Body of pancreas (tissue), 4 donors: ENCODE results near the gene RPP30. TPM values are rescaled to one million over a fixed set of nuclear protein-coding genes. Genes with fewer than 3 reads are reported as not detected.

Source experiments
- ATAC-seq: fragments of 150-250 bp; one replicate; pipeline ENCODE4 v1.9.1; 2016
- DNase-seq, 4 donors: peaks; one replicate each; pipeline ENCODE4 v3.0.0-alpha.2; 2019
- H3K27ac ChIP-seq, 4 donors: fragments of 200-600 bp; sonication (generic); 1 replicate in 3 of 4; 2 replicates in 1 of 4; pipeline versions ENCODE4 v1.5.1 to v1.6.1; 2016 to 2019; ENCODE audit warnings: mild to moderate bottlenecking in 1 of 4, mixed read lengths in 1 of 4, moderate library complexity in 1 of 4
- H3K27me3 ChIP-seq, 2 donors: fragments of 200-600 bp; sonication (generic); one replicate each; pipeline ENCODE4 v1.6.0; 2016; ENCODE audit warnings: mild to moderate bottlenecking in 1 of 2
- H3K36me3 ChIP-seq, 2 donors: fragments of 200-600 bp; sonication (generic); replicated peaks in 1 of 2; 2 replicates each; pipeline ENCODE4 v1.5.1; 2016; ENCODE audit warnings: low read depth in 2 of 2; ENCODE audit not compliant: insufficient read depth in 1 of 2
- H3K4me1 ChIP-seq: fragments of 200-600 bp; sonication (generic); one replicate; pipeline ENCODE4 v1.6.0; 2016
- H3K4me3 ChIP-seq, 2 donors: fragments of 200-600 bp; sonication (generic); 1 replicate in 1 of 2; 2 replicates in 1 of 2; pipeline ENCODE4 v1.5.1; 2016 to 2019
- H3K9me3 ChIP-seq, 3 donors: fragments of 200-600 bp; sonication (generic); 1 replicate in 2 of 3; 2 replicates in 1 of 3; pipeline ENCODE4 v1.5.1; 2016
- POLR2A ChIP-seq, 3 donors: fragments of 450-650 bp; IDR thresholded peaks; one replicate each; pipeline ENCODE4 v1.6.1; 2016; ENCODE audit warnings: antibody characterized with exemption in 3 of 3, mild to moderate bottlenecking in 2 of 3
- WGBS, 2 donors: methylation state at CpG; one replicate each; pipeline ENCODE4 v1.1.5; 2017; 5-methylcytosine and 5-hydroxymethylcytosine counted together
- intact Hi-C: fragments of 100-400 bp; cut with DNase I; formaldehyde crosslinking; loops from one replicate; pipeline ENCODE4 v1.15.1; 2023
- total RNA-seq, 2 donors: library from RNA; depleted of rRNA; stranded (reverse); fragments of >200 nt; gene quantifications; one replicate each; pipeline ENCODE4 v1.1.0, GENCODE V29; 2016
- TF ChIP-seq, protein P1 (sequence below), 7 experiments: fragments of 450-650 bp in 4 of 7; fragments of 200-600 bp in 3 of 7; sonication (generic) in 3 of 7; IDR thresholded peaks; one replicate each; pipeline ENCODE4 v1.5.1; 2016 to 2019; ENCODE audit warnings: antibody characterized with exemption in 7 of 7

The RPP30 gene
- total RNA-seq, 2 donors from 2014 or later: 13.5 to 22.8 TPM

DNA sequence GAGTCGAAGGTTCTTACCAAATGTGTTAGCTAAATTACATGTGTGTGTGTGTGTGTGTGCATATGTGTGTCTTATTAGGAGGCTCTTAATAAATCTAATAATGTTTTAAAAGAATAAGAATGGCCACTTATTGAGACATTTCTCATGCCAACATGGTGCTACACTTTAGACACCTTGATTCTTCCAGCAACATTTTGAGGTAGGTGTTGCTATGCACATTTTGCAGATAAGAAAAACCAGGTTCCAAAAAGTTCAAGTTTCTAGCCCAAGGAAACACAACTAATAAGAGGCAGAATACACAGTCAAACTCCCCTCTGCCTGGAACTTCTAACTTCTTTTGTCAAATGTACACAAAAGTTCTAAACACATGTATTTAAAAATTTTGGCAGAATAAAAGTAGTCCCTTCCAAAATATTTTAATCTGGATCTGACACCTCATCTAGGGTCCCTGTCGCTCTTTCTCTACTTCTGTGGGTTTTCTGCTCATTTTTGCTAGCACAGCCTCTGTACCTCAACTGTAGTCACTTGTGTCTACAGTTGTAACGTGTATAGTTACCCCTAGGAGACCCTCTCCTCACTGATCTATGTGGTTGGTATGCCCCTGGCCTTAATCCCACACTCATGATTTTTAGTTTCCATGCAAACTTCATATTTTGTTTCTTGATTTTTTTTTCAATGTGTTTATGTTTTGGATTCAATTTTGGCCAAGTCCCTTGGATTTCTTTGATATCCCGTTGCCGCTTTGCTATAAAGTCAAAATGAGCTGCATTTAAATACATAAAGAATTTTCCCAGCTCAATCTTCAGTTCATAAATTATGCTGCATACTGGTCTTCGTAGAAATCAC is 44.8 kb downstream of the RPP30 start:
- Histone ChIP-seq H3K9me3 (no peaks in the 10 kb centered on the region), H3K27ac (no peak overlapping the region), H3K36me3 (no peaks in the 10 kb centered on the region), H3K27me3 (no peaks in the 10 kb centered on the region), H3K4me1 (no peaks in the 10 kb centered on the region), H3K4me3 (no peak overlapping the region)
- DNase-seq (no peak), ATAC-seq (no peak)
- WGBS, 2 donors: 81 to 84% methylated on average over 6 of the region's 6 CpGs
- intact Hi-C loops: loop anchor here (10.0 kb wide), 1 partner anchor 328 kb away; no protein-coding TSS in a partner anchor
- TF ChIP-seq POLR2A (IDR thresholded peaks at IDR 0.05): no peak
- TF ChIP-seq, protein P1, sequence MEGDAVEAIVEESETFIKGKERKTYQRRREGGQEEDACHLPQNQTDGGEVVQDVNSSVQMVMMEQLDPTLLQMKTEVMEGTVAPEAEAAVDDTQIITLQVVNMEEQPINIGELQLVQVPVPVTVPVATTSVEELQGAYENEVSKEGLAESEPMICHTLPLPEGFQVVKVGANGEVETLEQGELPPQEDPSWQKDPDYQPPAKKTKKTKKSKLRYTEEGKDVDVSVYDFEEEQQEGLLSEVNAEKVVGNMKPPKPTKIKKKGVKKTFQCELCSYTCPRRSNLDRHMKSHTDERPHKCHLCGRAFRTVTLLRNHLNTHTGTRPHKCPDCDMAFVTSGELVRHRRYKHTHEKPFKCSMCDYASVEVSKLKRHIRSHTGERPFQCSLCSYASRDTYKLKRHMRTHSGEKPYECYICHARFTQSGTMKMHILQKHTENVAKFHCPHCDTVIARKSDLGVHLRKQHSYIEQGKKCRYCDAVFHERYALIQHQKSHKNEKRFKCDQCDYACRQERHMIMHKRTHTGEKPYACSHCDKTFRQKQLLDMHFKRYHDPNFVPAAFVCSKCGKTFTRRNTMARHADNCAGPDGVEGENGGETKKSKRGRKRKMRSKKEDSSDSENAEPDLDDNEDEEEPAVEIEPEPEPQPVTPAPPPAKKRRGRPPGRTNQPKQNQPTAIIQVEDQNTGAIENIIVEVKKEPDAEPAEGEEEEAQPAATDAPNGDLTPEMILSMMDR (IDR thresholded peaks at IDR 0.05): no peak

DNA sequence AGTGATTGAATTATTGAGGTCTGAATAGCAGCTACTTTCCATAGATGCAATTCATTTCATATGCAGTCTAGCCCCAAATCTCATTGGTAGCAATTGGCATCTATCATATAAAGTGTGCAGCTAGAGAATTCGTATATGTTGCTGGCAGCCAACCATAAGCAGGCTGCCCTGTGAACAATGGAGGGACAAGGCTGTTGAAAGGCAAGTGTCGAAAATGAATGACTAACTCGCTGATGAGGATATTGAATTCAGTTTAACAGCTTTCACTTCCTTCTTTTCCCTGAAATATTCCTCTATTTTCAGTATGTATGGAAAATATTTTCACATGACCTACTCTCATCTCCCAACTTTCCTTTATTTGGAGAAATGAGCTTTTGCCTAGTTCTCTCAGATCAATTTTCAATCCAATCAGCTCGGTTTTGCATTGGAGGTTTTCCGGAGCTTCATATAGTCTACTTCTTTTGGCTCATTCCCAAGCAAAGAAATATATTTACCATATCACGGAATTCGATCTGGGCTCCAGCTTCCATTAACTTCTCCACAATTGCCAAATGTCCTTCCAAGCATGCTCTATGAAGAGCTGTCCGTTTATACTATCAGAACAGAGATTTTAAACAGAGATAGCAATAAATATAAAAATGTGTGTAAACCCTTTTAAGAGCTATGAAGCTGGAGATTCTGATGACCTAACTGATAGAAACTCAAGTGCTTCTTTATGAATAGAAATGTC is 45.6 kb downstream of the RPP30 start:
- H3K9me3 ChIP-seq: no peaks in the 10 kb centered on the region
- 69 to 75% methylated on average over 8 of the region's 8 CpGs for WGBS, 2 donors
- H3K4me3 ChIP-seq: no peak overlapping the region
- ATAC-seq: no peak
- H3K27ac ChIP-seq: no peak overlapping the region
- TF ChIP-seq POLR2A (IDR thresholded peaks at IDR 0.05): no peak
- no peaks in the 10 kb centered on the region for H3K27me3 ChIP-seq
- no peaks in the 10 kb centered on the region for H3K36me3 ChIP-seq
- no peaks in the 10 kb centered on the region for H3K4me1 ChIP-seq
- no peak for DNase-seq
- intact Hi-C loops: loop anchor here (10.0 kb wide), 1 partner anchor 327 kb away; no protein-coding TSS in a partner anchor

DNA sequence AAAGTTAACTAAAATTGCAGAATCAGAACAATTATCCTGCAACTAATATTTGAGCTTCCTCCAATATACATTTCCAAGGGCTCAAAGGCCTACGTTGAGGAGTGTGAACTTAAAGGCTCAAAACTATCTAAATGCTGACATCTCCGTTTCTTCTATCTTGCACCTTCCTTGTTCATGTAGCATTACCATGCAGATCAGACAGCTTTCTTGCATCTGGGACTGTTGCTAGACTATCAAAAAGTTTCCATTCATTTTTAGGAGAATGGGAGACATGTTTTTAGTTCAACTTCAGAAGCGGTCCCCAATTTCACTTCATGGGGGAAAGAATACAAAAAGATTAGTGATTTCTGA is 46.2 kb downstream of the RPP30 start:
- 88 to 91% methylated on average over 3 of the region's 3 CpGs for WGBS, 2 donors
- intact Hi-C loops: loop anchor here (10.0 kb wide), 1 partner anchor 327 kb away; no protein-coding TSS in a partner anchor

DNA sequence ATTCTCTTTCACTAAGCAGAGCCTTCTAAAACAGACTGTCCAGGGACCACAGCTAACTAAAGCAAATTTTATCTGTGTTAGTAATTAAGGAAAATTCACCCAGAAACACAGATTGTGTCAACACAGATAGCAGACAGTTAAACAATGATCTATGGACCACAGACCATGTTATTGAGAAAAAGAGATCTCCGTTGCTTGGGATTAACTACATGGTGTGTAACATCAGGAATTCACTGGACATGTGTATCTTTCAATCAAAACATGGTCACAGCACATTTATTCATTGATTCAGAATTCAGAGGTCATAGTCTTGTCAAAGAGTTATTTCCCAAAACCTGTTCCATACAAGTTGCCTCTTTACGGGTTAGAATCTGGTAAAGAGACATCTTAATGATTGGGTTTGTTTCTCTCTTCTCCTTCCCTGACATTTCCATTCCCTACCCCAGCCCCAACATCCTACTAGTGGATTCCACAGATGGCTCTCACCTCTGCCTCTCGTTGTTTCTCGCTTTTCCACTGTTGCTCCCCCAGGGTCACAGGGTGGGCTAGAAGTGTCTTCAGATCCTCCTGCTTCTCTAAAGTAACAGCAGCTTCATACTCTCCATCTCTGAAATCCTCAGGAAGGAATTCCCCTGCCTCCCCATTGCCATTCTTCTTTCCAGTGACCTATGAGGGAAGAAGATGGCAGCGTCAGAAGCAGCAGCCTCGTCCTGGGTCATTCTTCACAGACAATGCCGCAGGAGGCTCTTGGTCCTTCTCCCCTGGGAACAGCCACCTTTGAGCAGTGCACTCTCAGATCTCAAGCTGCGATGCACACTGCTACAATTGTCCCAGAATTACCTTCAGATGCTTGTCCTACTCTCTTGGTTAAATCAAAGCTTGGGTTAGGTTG is 48.2 kb downstream of the RPP30 start:
- no peak for DNase-seq
- no peaks in the 10 kb centered on the region for H3K27me3 ChIP-seq
- H3K27ac ChIP-seq: no peak overlapping the region
- intact Hi-C loops: loop anchor here (10.0 kb wide), 1 partner anchor 325 kb away; no protein-coding TSS in a partner anchor
- no peaks in the 10 kb centered on the region for H3K9me3 ChIP-seq
- no peak overlapping the region for H3K4me3 ChIP-seq
- H3K36me3 ChIP-seq: no peaks in the 10 kb centered on the region
- no peak for TF ChIP-seq POLR2A (IDR thresholded peaks at IDR 0.05)
- TF ChIP-seq, protein P1 (IDR thresholded peaks at IDR 0.05): no peak
- no peak for ATAC-seq
- no peaks in the 10 kb centered on the region for H3K4me1 ChIP-seq
- WGBS, 2 donors: 65 to 73% methylated on average over 8 of the region's 8 CpGs

More for the DNA sequence above, 46.2 kb downstream of the RPP30 start:
- DNase-seq (no peak), ATAC-seq (no peak)
- Histone ChIP-seq H3K36me3 (no peaks in the 10 kb centered on the region), H3K4me1 (no peaks in the 10 kb centered on the region), H3K27ac (no peak overlapping the region), H3K4me3 (no peak overlapping the region), H3K9me3 (no peaks in the 10 kb centered on the region), H3K27me3 (no peaks in the 10 kb centered on the region)
- TF ChIP-seq POLR2A (IDR thresholded peaks at IDR 0.05): no peak

DNA sequence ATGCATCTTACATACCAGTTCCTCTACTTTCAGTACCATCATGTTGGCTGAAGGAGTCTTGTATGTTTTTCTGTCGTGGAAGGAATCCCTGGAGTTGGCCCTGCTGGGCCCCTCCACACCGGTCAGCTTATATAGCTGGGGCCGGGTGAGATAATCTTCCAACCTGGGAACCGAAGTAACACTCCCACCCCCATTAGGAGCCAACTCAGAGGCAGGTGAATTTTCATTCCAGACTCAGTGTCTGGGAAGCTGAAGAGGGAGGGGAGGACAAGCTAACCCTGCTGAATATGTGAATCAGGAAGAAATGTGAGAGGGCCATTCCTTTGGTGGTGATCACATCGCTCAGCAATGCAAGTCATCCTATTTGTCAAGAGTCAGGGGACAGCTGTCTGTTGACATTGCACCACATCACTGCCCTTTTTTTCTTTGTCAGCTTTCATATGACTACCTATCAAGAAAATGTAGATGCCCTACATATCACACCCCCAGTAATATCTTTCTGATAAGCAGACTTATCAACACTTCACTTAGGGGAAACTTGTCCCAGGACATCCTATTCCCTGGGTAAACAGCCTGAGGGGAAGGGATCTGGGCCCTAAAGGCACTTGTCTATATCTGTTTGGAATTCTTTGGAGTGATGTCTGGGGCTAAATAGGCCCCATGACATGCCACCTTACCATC is 49.4 kb downstream of the RPP30 start, which contains the start of gene ANKRD1:
TSS of gene ANKRD1 (minus strand) at position 102 of the 681 bp plus-strand sequence. CDS start at position 42, 60 bp downstream.
- 56 to 60% methylated on average over 5 of the region's 5 CpGs for WGBS, 2 donors
- no peaks in the 10 kb centered on the region for H3K36me3 ChIP-seq
- ATAC-seq: peak; percentile 64
- no peaks in the 10 kb centered on the region for H3K4me1 ChIP-seq
- peak in 1 of 4 donors; percentile 7 for DNase-seq
- H3K27ac ChIP-seq: no peak within 1 kb of the TSS
- no peaks in the 10 kb centered on the region for H3K27me3 ChIP-seq
- intact Hi-C loops: no loop called here
- H3K9me3 ChIP-seq: no peaks in the 10 kb centered on the region
- TF ChIP-seq, protein P1 (IDR thresholded peaks at IDR 0.05): no peak
- no peak for TF ChIP-seq POLR2A (IDR thresholded peaks at IDR 0.05)
- no peak within 1 kb of the TSS for H3K4me3 ChIP-seq
